Muscle of arm (tissue), 14 donors: ENCODE data around the gene CRYBG3. TPM values are rescaled to one million over a fixed set of nuclear protein-coding genes. Genes with fewer than 3 reads are reported as not detected.

ENCODE experiments used
- DNase-seq: peaks from one replicate; pipeline ENCODE4 v3.0.0-alpha.2; 2013
- long read RNA-seq, 11 donors: transcript quantifications; one replicate each; lab custom pipeline, GENCODE V29; 2026
- polyA plus RNA-seq, 12 donors: library from polyadenylated mRNA; unstranded; fragments of 120-200 nt; gene quantifications; one replicate each; pipeline ENCODE4 v1.2.1, GENCODE V29; 2013; ENCODE audit not compliant: insufficient read length in 12 of 12

The CRYBG3 gene
- polyA plus RNA-seq = 10 to 100 TPM in 11 of 12 donors, not detected in 1; 20.0 to 32.6 (median 26.3) TPM
- long read RNA-seq, donor 1, partial matches to known transcripts = 13 of 13 reads
- long read RNA-seq, donor 1, other reads (novel, unspliced or antisense) = 0 of 13 reads
- long read RNA-seq, donor 2, partial matches to known transcripts = 20 of 20 reads
- long read RNA-seq, donor 2, other reads (novel, unspliced or antisense) = 0 of 20 reads
- long read RNA-seq, donor 3 = 0 reads
- long read RNA-seq, donor 4 = 0 reads
- long read RNA-seq, donor 5, partial matches to known transcripts = 6 of 6 reads
- long read RNA-seq, donor 5, other reads (novel, unspliced or antisense) = 0 of 6 reads
- long read RNA-seq, donor 6 = 0 reads
- long read RNA-seq, donor 7 = 0 reads
- long read RNA-seq, donor 8, partial matches to known transcripts = 5 of 5 reads
- long read RNA-seq, donor 8, other reads (novel, unspliced or antisense) = 0 of 5 reads
- long read RNA-seq, donor 9 = 0 reads
- long read RNA-seq, donor 10, partial matches to known transcripts = 13 of 13 reads
- long read RNA-seq, donor 10, other reads (novel, unspliced or antisense) = 0 of 13 reads
- long read RNA-seq, donor 11, partial matches to known transcripts = 6 of 6 reads
- long read RNA-seq, donor 11, other reads (novel, unspliced or antisense) = 0 of 6 reads

DNA sequence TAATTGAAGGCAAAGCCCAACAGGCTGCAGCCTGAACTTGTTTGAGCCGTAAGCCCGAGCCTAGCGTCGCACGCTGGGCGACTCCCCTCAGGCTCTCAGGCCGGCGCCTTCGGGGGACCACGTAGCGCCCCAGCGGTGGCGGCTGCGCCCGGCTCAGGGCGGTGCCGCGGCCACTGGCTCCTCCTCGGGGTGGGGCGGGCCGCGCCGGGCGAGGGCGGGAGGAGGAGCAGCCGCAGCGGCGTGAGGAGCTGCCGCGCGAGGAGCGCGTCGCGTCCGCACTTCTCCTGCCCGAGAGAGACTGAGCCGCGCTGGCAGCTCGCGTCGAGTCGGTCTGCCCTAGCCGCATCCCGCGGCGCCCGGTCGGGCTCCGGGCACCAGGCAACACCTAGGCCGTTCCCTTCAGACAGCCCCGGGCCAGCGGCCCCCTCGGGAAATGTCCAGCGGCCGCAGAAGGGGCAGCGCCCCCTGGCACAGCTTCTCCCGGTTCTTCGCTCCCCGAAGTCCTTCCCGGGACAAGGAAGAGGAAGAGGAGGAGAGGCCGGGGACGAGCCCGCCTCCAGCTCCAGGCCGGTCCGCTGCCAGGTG is at the start of gene CRYBG3:
CRYBG3 (plus strand) TSS at position 238 of the 585 bp plus-strand sequence; CDS start at position 434, 196 bp downstream.
- DNase-seq = peak; percentile 82

DNA sequence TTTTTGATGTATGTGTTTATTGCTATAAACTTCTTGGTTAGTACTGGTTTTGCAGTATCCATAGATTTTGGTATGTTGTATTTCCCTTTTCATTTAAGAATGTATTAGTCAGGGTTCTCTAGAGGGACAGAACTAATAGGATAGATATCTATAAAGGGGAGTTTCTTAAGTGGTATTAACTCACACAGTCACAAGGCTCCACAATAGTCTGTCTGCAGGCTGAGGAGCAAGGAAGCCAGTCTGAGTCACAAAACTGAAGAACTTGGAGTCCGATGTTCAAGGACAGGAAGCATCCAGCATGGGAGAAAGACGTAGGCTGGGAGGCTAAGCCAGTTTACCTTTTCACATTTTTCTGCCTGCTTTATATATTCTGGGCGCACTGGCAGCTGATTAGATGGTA is 48.9 kb upstream of the CRYBG3 start:
- DNase-seq = no peak

DNA sequence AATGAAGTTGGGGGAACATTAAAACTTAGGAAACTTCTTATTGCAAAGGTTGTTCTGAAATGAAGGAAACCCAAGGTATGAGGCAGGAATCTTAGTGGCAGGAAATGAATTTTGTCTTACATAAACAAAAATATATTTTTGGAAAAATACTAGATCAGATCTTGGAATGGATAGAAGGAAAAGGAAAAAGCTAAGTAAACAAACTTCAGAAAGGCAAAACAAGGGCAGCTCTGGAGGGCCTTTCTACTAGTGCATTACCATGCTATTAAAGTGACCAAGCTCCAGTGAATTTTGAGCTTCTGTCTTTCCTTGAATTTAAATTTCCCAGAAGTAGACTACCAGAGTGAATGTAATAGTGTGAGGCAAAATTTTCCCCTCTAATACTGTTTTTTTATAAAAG is 43.7 kb upstream of the CRYBG3 start:
- DNase-seq = no peak

DNA sequence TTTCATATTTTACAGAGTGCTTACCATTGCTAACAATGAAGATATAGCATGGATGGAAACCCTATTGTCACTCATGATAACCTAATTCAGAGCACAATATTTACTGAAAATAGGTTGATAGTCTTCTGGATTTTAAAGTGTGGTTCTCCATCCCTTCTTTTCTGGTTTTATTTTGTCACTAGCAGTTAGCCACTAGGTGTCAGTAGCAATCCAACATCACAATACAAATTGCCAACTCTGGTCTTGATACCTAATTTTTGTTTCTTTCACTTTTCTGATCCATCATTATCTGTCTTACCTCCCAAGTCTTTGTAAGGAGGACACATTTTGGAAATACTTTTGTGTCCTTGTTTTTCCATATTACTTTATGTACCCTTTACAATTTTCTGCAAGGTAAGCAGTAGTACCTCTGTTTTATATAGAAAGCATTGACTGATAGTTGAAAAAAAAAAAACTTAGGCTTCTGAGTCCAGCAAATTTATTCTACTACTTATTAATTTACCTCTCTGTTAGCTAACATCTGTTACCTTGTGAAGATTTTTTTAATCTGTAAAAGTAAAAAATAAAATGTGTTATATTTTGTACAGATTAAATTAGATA is 28.3 kb upstream of the CRYBG3 start:
- peak; percentile 67 for DNase-seq

DNA sequence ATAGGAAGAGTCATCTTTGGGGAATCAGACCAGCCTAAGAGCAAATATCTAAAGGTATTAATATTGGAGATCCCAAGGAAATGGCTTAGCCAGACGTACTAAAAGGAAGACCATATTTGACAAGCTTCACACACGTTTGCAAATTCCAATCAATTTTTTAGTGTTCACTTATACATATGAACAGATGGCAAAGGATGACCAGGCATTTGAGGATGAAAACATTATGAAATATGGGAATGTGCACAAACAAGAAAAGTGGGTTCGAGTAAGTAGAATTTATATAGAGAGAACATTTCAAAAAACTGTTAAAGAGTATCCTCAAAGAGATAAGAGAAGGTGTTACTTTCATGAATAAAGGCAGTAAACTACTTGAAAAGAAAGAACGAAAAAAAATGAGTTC is 25.9 kb upstream of the CRYBG3 start:
- DNase-seq = no peak

DNA sequence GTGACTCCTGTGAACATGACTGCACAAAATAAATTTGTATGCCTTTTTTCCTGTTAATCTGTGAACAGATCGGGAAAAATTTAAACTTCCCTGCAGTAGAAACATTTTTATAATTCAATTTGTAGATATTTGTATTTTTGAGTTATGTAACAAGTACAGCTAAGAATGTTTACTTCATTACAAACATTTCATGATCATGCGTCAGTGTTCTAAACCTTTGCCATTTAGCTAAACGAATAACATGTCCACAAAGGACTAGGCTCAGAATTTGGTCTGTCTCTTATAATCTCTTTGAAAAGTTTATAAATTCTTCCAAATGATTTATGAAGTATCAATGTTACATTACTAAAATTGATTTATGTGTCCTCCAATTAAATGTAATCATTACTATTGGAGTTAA is 17.3 kb upstream of the CRYBG3 start:
- no peak for DNase-seq

DNA sequence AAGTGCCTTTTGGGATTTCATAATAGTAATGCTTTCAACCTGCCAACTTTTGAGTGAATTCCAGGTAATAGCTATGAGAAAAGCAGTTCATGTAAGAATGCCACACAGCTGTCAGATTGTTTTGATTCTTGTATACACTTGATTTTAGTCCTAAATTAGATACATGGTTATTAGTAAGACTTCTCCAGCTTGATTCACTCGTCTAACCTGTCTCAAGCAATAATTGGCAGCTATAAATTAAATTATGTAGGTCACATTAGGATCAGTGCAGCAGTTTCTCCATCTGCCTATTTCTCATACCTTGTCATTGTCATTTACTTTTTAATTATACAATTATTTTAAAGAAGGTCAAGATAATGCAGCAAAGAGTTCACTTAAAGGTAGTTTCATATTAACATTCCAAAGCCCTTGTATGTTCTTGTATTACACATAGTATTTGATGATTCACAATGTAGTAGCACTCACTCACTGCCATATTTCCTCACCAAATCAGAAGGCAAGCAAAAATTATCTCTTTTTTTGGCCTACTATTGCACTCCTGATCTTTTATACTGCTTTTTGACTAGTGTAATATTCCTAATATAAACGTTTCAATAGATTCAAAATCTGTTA is 10.9 kb upstream of the CRYBG3 start:
- no peak for DNase-seq

DNA sequence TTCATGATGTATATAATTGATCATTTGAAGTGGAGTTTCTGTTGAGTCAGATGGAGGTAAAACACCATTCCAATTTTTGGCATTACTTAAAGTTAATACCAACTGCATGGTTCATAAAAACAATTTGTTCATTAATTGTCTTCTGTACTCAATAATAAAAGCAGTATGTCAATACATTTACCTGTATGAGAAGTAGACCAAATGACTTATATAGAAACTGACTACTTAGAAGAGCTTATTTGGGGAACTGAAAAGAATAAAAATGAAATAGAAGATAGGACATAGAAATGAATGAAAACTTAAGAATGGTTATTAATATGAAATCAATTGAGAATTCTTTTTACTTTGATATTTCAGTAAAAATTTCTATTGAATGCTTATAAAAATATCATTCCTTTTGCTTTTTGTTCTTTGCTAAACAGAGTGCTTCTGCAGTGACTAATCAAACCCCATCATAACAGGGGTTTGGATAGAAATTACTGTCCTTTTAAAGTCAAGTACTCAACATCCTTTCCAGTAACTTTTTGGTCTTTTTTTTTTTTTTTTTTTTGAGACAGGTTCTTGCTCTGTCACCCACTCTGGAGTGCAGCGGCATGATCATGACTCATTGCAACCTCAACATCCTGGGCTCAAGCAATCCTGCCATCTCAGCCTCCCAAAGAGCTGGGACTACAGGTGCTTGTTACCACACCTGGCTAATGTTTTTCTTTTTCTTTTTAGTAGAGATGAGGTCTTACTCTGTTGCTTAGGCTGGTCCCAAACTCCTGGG is 6.5 kb upstream of the CRYBG3 start:
- DNase-seq = no peak

DNA sequence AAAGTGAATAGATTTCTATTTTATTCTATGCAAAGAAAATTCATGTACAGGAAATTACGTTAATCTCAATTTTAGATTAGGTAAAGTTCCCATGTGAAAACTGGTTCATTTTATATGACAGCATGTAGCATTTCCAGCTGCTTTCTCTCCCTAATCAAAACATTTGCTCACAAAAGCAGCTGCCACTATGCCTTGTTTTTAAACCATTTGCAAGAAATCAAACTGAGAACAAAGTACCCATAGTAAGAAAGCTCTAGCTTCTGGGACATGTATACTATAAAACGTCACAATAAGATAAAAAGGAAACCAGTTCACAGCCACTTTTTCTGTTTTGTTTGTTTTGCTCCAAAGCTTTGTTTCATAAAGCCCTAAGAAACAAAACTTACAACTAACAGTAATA is 5.0 kb upstream of the CRYBG3 start:
- DNase-seq = no peak

DNA sequence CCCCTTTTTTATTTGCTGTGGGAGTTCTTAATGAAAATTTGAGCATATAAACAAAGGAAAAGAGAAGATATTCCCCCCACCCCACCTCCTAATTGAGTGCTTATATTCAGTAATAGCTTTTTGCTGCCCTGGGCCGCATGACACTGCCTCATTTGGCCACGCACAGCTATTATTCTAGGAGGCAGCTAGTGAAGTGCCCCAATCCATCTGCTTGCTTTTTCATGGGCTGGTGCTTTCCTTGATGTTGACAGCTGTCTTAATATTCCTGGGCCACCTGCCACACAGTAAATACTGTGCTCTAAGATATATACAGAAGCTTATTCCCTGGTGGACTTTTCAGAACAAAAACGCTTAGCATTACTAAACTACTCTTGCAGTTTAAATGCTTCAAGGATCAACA is 3.8 kb upstream of the CRYBG3 start:
- no peak for DNase-seq

DNA sequence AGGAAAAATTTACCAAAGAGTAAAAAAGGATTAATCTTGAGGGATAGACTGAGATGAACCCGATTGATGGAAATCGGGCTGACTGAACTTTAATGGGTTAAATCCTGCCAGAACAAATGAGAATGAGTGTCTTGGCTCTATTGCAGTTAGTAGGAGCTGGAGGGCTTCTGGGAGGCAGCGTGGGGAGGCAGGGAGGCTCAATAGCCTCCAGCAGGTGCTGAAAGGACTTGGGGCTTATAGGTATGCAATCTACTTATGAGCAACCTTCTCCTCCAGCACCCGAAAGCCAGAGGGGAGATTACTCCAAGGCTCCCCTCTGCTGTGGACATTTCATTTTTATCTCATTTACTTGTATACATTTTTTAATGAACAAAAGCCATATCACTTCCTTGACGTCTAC is 1.0 kb upstream of the CRYBG3 start:
- DNase-seq = no peak

DNA sequence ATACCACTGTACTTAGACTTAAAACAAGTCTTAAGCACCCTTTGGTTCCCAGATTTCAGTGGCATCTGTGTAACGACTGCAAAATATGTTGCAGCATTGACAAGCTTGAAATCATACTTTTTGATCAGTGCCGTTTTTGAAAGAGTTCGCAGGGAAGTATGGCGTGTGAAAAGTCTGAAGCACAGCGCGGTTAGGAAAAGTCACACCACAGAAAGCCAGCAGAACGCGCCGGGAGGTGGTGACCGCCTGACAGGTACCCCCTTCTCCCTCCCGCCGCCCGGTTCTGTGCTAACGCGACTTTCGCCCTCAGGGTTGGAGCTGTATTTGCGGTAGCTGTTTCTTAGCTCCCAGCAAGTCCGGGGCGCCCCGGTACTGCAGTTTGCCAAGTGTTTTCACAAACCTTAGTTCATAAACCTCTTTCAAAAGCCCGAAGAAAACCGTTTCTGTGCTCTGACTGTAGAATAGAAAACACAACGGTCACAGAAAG is 481 bp upstream of the CRYBG3 start:
- no peak for DNase-seq

DNA sequence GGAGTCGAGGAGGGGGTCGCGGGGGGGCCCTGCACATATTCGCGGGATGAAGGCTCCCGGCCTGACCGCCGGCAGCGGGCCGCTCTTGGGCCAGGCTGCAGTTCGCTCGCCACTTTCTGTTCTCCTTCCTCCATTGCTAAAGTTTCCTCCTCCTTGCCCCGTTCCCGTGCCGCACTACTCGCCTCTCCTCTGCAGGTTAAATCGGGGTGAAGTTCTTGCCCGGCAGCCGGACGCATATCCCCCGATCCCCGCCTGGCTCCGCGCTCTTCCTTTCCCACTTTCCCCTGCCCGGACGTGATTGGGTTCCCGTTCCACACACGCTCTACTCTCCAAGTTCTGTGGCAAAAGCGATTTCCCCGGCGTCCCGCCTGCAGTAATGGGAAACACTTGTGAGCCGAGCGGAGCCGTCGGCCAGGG is 556 bp downstream of the CRYBG3 start:
- DNase-seq = peak; percentile 62

DNA sequence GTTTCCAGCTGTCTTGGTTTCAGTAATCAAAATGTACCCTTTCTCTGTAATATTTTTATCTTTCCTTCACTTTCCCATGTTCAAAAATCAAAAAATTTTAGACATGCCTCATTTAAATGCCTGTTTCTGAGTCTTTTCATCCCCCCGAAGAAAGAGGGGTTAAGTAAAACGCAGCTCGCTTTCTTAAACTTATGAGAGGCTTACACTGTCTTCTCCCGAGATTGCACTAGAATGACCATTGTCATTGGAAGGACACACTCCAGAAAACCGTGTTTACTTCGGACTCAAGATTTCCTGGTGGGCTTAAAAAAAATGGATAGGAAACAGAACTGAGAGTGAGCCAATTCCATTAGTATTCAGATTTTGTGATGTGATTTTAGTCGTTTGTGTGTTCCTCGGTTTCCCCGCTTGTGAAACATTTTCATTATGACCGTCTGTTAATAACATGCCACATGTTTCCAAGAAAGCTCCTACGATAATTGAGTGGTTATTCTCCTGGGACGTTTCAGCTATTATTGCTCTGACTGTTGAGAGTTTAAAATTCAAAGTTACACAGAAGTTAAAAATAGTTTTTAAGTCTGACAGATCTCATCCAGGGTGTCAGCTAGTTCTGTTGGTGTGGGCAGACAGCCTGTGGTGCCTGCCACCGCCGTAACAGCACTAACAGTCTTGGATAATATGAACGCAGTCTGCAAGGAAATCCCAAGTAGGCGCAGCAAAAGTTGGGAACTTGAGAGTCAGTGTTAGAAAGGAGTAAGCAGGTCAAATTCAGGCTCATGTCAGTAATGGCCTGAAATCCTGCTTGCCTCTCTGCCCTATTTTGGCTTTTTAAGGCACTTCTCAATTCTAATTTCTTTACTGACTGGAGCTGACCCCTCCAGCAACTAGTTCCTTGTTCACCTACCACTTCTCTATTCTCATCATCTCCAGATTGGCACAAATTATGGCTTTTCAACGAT is 1.5 kb downstream of the CRYBG3 start:
- peak; percentile 22 for DNase-seq

DNA sequence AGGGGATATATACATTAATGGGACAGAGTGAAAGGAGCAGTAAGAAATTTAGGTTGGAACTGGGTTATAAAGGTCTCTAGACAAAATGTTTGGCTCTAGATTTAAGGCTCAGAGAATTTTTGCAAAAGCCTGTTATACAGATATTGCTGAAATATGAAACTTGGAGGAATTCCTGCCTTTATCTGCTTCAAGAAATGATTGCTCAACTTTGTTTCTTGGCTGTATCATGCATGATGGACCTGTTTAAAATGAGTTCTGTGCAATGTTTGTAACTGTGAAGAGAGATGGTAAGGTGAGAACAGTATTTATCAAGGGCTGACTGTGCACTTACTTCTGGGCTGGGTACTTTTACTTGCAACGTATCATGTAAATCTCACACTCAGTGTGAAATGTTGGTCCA is 3.3 kb downstream of the CRYBG3 start:
- no peak for DNase-seq

DNA sequence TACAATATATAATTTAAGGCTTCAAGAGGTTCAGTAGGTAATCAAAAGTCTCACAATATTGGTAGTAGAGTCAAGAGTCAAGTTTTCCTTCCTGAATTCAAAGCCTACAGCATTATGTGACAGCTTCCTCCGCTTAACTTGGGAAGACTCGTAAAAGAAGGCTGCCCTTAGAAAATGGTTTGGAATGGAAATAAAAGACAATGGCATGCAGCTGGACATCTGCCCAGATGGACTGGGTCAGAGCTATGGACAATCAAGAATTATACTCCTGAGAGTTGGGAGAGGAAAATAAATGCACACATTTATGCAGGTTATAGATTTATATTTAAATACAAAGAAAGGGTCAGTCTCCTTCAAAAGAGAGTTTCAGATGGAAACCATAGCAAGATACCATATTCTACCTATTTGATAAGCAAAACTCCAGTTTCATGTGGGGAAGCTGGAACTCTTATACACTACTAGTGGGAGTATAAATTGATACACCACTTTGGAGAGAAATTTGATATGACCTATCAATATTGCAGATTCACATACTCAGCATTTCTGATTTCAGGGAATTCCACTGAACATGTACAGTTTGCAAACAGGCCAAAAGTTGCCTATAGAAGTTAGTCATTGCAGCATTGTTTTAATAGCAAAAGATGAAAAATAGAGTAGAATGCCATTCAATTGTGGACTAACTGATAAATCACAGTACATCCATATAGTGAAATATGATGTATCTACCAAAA is 6.1 kb downstream of the CRYBG3 start:
- DNase-seq = no peak

DNA sequence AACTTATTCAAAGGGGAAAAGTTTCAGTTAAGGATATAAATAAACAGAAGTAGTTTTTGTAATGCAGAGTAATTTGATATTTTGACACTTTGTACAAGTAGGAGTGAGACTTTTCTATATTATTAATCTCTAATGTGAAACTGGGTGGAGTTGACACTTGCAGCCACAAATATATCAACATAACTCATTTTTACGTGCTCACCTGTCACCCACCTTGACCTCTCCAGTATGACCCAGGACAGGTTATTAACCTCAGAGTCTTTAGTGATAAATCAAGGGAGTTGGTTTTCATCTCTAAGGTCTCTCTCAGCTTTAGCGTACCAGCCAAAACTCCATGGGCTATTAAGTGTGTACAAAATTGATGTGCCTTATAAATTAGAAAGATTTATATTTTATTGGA is 7.4 kb downstream of the CRYBG3 start:
- DNase-seq = no peak

DNA sequence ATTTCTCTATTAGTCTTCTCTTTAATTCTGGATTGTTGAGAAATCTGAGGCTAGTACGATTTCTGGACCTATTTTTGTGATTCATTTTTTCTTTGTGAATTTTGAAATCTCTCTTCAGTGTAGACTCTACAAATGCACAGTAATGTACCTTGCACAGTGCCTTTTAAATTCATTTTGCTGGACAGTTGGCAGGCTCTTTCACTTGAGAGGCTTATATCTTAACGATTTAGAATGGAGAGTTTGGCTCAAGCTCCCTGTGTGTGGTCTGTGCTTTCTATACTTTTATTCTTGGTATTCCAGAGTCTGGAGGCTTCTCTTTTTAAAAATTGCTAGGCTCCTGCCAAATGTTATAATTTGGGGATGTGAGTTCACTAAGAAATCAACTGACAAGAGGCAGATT is 8.8 kb downstream of the CRYBG3 start:
- no peak for DNase-seq

DNA sequence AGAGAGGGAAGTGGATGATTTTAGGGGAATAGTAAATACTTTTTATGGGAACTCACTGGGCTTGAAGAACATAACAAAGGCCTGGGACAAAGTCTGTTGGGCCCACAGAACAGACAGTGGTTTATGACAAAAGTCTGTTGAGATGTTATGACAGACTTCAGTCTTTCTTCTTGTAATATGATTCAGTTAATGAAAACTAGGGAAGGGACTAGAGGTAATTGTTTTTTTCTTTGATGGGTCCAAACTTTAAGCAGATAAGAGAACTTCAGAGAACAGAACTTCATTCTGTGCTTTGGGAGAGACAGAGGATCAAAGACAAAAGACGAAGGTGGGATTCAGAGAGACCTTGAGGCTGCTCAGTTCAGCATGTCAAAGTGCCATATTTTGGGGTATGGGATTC is 9.3 kb downstream of the CRYBG3 start:
- DNase-seq = no peak
